Brain microvascular endothelial cell (primary cell): ENCODE data around the gene MTX3.

Source experiments
- DNase-seq: peaks from one replicate; pipeline ENCODE4 v3.0.0-alpha.2; 2020
- H3K27ac ChIP-seq: fragments of 250-450 bp; sonication (Bioruptor Pico); 2 replicates; pipeline ENCODE4 v1.5.1; 2020; ENCODE audit warnings: mild to moderate bottlenecking, moderate library complexity
- H3K27me3 ChIP-seq: fragments of 250-450 bp; sonication (Bioruptor Pico); replicated peaks from 2 replicates; pipeline ENCODE4 v1.5.1; 2020; ENCODE audit warnings: mild to moderate bottlenecking
- H3K36me3 ChIP-seq: fragments of 250-450 bp; sonication (Bioruptor Pico); replicated peaks from 2 replicates; pipeline ENCODE4 v1.5.1; 2020; ENCODE audit warnings: mild to moderate bottlenecking
- H3K4me3 ChIP-seq: 2 replicates; pipeline ENCODE4 v1.5.1; 2011; ENCODE audit warnings: low read depth, mild to moderate bottlenecking, control low read depth, low read length, moderate library complexity
- in situ Hi-C: cut with HindIII; loops from 2 replicates; pipeline ENCODE4 v1.10.0; 2017; ENCODE audit warnings: low sequenced_read_pairs, low pct_ligation_motif_present
- TF ChIP-seq, protein P1 (sequence below): IDR thresholded peaks from 2 replicates; pipeline ENCODE4 v1.5.1; 2011; ENCODE audit warnings: low read depth, mild to moderate bottlenecking, moderate library complexity, low read length, control low read depth, inconsistent platforms; ENCODE audit errors: missing control alignments

MTX3 gene

DNA sequence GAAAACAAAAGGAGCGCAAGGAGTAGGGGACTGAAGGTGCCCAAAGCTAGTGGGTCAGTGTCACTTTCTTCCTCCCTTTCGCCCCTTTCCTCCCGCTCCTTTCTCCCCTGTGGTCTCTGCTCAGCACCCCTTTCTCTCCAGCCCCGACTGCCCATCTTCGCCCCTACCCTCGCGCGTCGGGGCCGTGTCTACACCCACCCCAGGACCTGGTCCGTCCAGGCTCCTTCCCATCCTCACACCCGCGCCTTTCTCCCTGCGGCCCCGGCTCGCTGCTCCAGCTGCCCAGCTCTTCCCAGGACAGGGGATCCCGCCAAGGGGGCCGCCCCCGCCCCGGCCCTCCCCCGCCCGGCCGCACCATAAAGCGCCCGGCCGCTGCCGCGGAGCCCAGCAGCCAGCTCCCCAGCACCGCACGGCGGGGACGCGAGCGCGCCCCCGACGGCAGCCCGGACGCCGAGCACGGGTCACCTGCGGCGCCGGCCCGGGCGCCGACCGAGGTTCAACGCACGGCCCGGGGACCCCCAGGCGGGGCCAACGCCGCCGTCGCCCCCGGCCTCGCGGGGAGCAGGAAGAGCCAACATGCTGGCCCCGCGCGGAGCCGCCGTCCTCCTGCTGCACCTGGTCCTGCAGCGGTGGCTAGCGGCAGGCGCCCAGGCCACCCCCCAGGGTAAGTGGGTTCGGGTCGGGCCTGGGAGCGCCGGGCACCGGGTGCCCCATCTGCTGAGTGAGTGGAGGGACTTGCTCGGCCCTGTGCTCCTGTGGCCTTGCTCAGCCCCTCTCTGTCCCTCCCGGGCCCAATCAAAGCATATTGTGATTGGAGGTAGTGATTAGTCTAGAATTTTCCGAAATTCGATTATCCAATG lies 44.1 kb upstream of the MTX3 start, which contains the start of gene THBS4:
Gene THBS4 (plus strand): TSS at position 387 of the 860 bp plus-strand sequence. CDS start 190 bp downstream, at position 577.
- Histone ChIP-seq H3K27ac (no peak within 1 kb of the TSS), H3K27me3 (peaks cover 39% of the 10 kb centered on the region), H3K4me3 (peak within 1 kb of the TSS; percentile 31), H3K36me3 (no peaks in the 10 kb centered on the region)
- no peak for DNase-seq
- TF ChIP-seq, protein P1, sequence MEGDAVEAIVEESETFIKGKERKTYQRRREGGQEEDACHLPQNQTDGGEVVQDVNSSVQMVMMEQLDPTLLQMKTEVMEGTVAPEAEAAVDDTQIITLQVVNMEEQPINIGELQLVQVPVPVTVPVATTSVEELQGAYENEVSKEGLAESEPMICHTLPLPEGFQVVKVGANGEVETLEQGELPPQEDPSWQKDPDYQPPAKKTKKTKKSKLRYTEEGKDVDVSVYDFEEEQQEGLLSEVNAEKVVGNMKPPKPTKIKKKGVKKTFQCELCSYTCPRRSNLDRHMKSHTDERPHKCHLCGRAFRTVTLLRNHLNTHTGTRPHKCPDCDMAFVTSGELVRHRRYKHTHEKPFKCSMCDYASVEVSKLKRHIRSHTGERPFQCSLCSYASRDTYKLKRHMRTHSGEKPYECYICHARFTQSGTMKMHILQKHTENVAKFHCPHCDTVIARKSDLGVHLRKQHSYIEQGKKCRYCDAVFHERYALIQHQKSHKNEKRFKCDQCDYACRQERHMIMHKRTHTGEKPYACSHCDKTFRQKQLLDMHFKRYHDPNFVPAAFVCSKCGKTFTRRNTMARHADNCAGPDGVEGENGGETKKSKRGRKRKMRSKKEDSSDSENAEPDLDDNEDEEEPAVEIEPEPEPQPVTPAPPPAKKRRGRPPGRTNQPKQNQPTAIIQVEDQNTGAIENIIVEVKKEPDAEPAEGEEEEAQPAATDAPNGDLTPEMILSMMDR = no peak
- in situ Hi-C loops = no loop called here

- in situ Hi-C loops = no loop called here
- H3K27me3 ChIP-seq = peaks cover 34% of the 10 kb centered on the region
- TF ChIP-seq, protein P1 = no peak
- H3K27ac ChIP-seq = no peak overlapping the region
- DNase-seq = no peak
- H3K36me3 ChIP-seq = no peaks in the 10 kb centered on the region
- no peak overlapping the region for H3K4me3 ChIP-seq
Observed at GRCh38 chr5:80034559-80034958, 43.5 kb upstream of the MTX3 start.

GRCh38 chr5:80033513-80033912 lies 42.5 kb upstream of the MTX3 start:
- Histone ChIP-seq H3K36me3 (no peaks in the 10 kb centered on the region), H3K27me3 (peaks cover 33% of the 10 kb centered on the region), H3K27ac (no peak overlapping the region), H3K4me3 (no peak overlapping the region)
- in situ Hi-C loops = no loop called here
- TF ChIP-seq, protein P1 = no peak
- no peak for DNase-seq

DNA sequence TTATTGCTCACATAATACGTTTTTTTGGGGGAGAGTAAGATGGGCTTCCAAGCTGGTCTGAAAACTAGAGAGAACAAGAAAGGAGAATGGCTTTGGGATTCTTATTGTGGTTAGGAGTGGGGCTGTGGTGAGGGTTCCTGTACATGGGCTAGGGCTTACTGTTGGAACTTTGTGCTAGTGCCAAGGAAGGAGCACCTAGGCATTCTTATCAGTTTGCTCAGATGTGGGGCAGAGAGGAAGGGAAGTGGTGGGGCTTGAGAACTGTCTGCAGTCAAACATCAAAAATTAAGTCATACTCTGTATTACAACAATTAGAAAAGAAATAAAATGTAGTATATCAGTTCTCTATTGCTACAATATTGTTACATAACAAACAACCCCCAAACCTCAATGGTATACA lies 40.0 kb upstream of the MTX3 start:
- Histone ChIP-seq H3K27ac (no peak overlapping the region), H3K4me3 (no peak overlapping the region), H3K27me3 (peaks cover 25% of the 10 kb centered on the region), H3K36me3 (no peaks in the 10 kb centered on the region)
- in situ Hi-C loops = no loop called here
- no peak for DNase-seq
- TF ChIP-seq, protein P1 = no peak

DNA sequence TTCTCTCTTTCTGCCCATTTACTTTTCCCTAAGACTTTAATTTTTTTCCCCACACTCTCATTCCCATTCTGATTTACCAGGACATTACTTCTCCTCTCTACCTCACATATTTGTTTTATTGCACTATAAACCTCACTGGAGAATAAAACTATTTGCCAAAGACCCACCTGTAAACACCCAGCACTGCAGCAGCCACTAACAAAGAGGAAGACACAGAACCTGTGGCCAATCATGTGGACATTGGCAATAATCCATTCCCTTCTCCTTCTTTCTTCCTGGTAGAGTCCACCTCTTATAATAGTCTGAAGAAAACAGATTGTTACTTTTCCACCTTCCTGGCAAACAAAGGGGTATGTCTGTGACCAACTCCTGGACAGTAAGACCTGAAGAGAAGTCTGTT lies 35.8 kb upstream of the MTX3 start:
- Histone ChIP-seq H3K4me3 (no peak overlapping the region), H3K36me3 (no peaks in the 10 kb centered on the region), H3K27ac (no peak overlapping the region), H3K27me3 (no peaks in the 10 kb centered on the region)
- no peak for DNase-seq
- TF ChIP-seq, protein P1 = no peak
- in situ Hi-C loops = no loop called here

DNA sequence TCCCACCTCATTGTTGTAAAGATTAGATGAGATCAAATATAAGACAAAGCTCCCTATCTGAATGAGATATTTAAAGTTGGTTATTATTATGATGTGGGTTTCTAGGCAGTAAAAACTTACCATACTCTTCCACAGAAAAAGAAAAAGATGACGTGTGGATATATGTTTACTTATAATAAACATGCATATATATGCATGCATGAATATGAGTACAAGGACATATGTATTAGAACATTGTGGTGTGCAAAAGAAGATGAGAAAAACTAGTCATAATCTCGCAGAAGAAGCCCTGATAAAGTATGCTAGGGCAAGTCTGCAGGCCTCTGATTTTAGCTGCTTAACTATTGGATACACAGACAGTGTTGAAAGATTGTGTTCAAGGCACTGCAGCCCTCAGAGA lies 34.0 kb upstream of the MTX3 start:
- Histone ChIP-seq H3K27ac (no peak overlapping the region), H3K36me3 (no peaks in the 10 kb centered on the region), H3K27me3 (no peaks in the 10 kb centered on the region), H3K4me3 (no peak overlapping the region)
- TF ChIP-seq, protein P1 = no peak
- no peak for DNase-seq
- in situ Hi-C loops = no loop called here
